HEK293 (cell line): ENCODE measurements around the gene AMPD3.

Experiments used
- CTCF ChIA-PET: fragments of 350-600 bp; formaldehyde crosslinking; extraction: SDS; loops from one replicate; lab custom pipeline; 2021; ENCODE audit warnings: antibody characterized with exemption; lab: Yijun Ruan, JAX
- POLR2A ChIA-PET: fragments of 300-600 bp; formaldehyde crosslinking; extraction: SDS; loops from one replicate; lab custom pipeline; 2020; ENCODE audit warnings: antibody characterized with exemption, inconsistent platforms; lab: Yijun Ruan, JAX
- H3K27ac ChIP-seq: fragments of 200-500 bp; sonication (Bioruptor generic); 2 replicates; pipeline ENCODE4 v1.5.1; 2014; ENCODE audit warnings: low read depth, low read length, control low read depth, inconsistent platforms; ENCODE audit errors: extremely low read depth
- H3K36me3 ChIP-seq, 2 experiments: fragments of 200-500 bp in 1 of 2; sonication (Bioruptor generic) in 1 of 2; 1 replicate in 1 of 2; 2 replicates in 1 of 2; pipeline ENCODE4 v1.5.1; 2014 to 2017; ENCODE audit warnings: inconsistent platforms in 2 of 2, low read length in 2 of 2; ENCODE audit not compliant: control insufficient read depth in 2 of 2, insufficient read depth in 1 of 2
- H3K4me1 ChIP-seq: fragments of 200-500 bp; sonication (Bioruptor generic); 2 replicates; pipeline ENCODE4 v1.5.1; 2014; ENCODE audit warnings: mild to moderate bottlenecking, low read length, inconsistent platforms; ENCODE audit not compliant: control insufficient read depth, insufficient read depth
- H3K4me3 ChIP-seq: 2 replicates; pipeline ENCODE4 v1.5.1; 2011; ENCODE audit warnings: low read depth, mild to moderate bottlenecking, control low read depth, low read length, moderate library complexity
- H3K9me3 ChIP-seq: fragments of 200-500 bp; sonication (Bioruptor generic); 2 replicates; pipeline ENCODE4 v1.5.1; 2014; ENCODE audit warnings: low read depth, low read length, inconsistent platforms; ENCODE audit not compliant: control insufficient read depth, insufficient read depth
- ZBTB11 ChIP-seq: fragments of 450-650 bp; formaldehyde crosslinking; conservative IDR thresholded peaks from 2 replicates; pipeline ENCODE4 v1.5.1; 2016; ENCODE audit warnings: low read depth, missing biosample characterization, missing genetic modification characterization
- ZIC2 ChIP-seq: fragments of 450-650 bp; formaldehyde crosslinking; IDR thresholded peaks from 2 replicates; pipeline ENCODE4 v1.5.1; 2016; ENCODE audit warnings: missing biosample characterization, missing genetic modification characterization
- ZNF133 ChIP-seq: fragments of 450-650 bp; formaldehyde crosslinking; IDR thresholded peaks from 2 replicates; pipeline ENCODE4 v1.5.1; 2016; ENCODE audit warnings: missing biosample characterization, missing genetic modification characterization
- ZNF23 ChIP-seq: fragments of 450-650 bp; formaldehyde crosslinking; IDR thresholded peaks from 2 replicates; pipeline ENCODE4 v1.5.1; 2016; ENCODE audit warnings: missing biosample characterization, missing genetic modification characterization, borderline replicate concordance
- ZNF274 ChIP-seq, 2 experiments: fragments of 200-500 bp in 1 of 2; fragments of 450-650 bp in 1 of 2; sonication (Bioruptor generic) in 1 of 2; formaldehyde crosslinking in 1 of 2; IDR thresholded peaks; 2 replicates each; pipeline versions ENCODE4 v1.5.1 to v1.6.1; 2014 to 2016; ENCODE audit warnings: borderline replicate concordance in 1 of 2, inconsistent platforms in 1 of 2, low read length in 1 of 2, missing biosample characterization in 1 of 2, missing genetic modification characterization in 1 of 2
- ZNF324 ChIP-seq: fragments of 450-650 bp; formaldehyde crosslinking; IDR thresholded peaks from 2 replicates; pipeline ENCODE4 v1.5.1; 2016; ENCODE audit warnings: missing biosample characterization, missing genetic modification characterization
- ZNF423 ChIP-seq: fragments of 450-650 bp; formaldehyde crosslinking; IDR thresholded peaks from 2 replicates; pipeline ENCODE4 v1.5.1; 2016; ENCODE audit warnings: missing biosample characterization, missing genetic modification characterization
- ZNF426 ChIP-seq: fragments of 450-650 bp; formaldehyde crosslinking; IDR thresholded peaks from 2 replicates; pipeline ENCODE4 v1.5.1; 2017; ENCODE audit warnings: missing biosample characterization, missing genetic modification characterization, mild to moderate bottlenecking, inconsistent platforms, moderate library complexity
- ZNF580 ChIP-seq: fragments of 450-650 bp; formaldehyde crosslinking; IDR thresholded peaks from 2 replicates; pipeline ENCODE4 v1.5.1; 2016; ENCODE audit warnings: missing biosample characterization, missing genetic modification characterization
- ZNF621 ChIP-seq: fragments of 450-650 bp; formaldehyde crosslinking; IDR thresholded peaks from 2 replicates; pipeline ENCODE4 v1.5.1; 2017; ENCODE audit warnings: missing biosample characterization, missing genetic modification characterization
- ZNF624 ChIP-seq: fragments of 450-650 bp; formaldehyde crosslinking; IDR thresholded peaks from 2 replicates; pipeline ENCODE4 v1.5.1; 2017; ENCODE audit warnings: missing biosample characterization, missing genetic modification characterization
- ZNF654 ChIP-seq: fragments of 450-650 bp; formaldehyde crosslinking; IDR thresholded peaks from 2 replicates; pipeline ENCODE4 v1.5.1; 2016; ENCODE audit warnings: low read depth, missing biosample characterization, missing genetic modification characterization
- ZNF692 ChIP-seq: fragments of 450-650 bp; formaldehyde crosslinking; IDR thresholded peaks from 2 replicates; pipeline ENCODE4 v1.5.1; 2016; ENCODE audit warnings: missing biosample characterization, missing genetic modification characterization
- ZNF707 ChIP-seq: fragments of 450-650 bp; formaldehyde crosslinking; IDR thresholded peaks from 2 replicates; pipeline ENCODE4 v1.5.1; 2016; ENCODE audit warnings: missing biosample characterization, missing genetic modification characterization
- ZNF768 ChIP-seq: fragments of 450-650 bp; formaldehyde crosslinking; IDR thresholded peaks from 2 replicates; pipeline ENCODE4 v1.5.1; 2018; ENCODE audit warnings: missing biosample characterization, mild to moderate bottlenecking, missing genetic modification characterization
- ZNF785 ChIP-seq: fragments of 450-650 bp; formaldehyde crosslinking; IDR thresholded peaks from 2 replicates; pipeline ENCODE4 v1.5.1; 2016; ENCODE audit warnings: missing biosample characterization, missing genetic modification characterization
- ZNF791 ChIP-seq: fragments of 450-650 bp; formaldehyde crosslinking; IDR thresholded peaks from 2 replicates; pipeline ENCODE4 v1.5.1; 2016; ENCODE audit warnings: missing biosample characterization, missing genetic modification characterization
- ZNF843 ChIP-seq: fragments of 450-650 bp; formaldehyde crosslinking; IDR thresholded peaks from 2 replicates; pipeline ENCODE4 v1.5.1; 2016; ENCODE audit warnings: missing biosample characterization, missing genetic modification characterization
- ZSCAN30 ChIP-seq: fragments of 450-650 bp; IDR thresholded peaks from 2 replicates; pipeline ENCODE4 v1.5.1; 2018; ENCODE audit warnings: missing biosample characterization, mild to moderate bottlenecking, missing genetic modification characterization, moderate library complexity
- TF ChIP-seq, protein P1 (sequence below): fragments of 450-650 bp; formaldehyde crosslinking; conservative IDR thresholded peaks from 2 replicates; pipeline ENCODE4 v1.5.1; 2016; ENCODE audit warnings: low read depth, missing biosample characterization, missing genetic modification characterization
- TF ChIP-seq, protein P2 (sequence below): fragments of 450-650 bp; formaldehyde crosslinking; optimal IDR thresholded peaks from 2 replicates; pipeline ENCODE3; 2016; ENCODE audit warnings: missing biosample characterization, mild to moderate bottlenecking, missing genetic modification characterization

The AMPD3 gene

GRCh38 chr11:10505278-10506007 lies 50.4 kb downstream of the AMPD3 start:
- ChIA-PET POLR2A (no interaction called here), CTCF (interaction anchor here (0.6 kb wide), 4 partner anchors 12 to 645 kb away, joined by 3 to 5 read pairs (median 3); no protein-coding TSS in a partner anchor)
- no peak overlapping the region for H3K27ac ChIP-seq
- no peaks in the 10 kb centered on the region for H3K9me3 ChIP-seq
- peaks cover 0 to 7% of the 10 kb centered on the region in 2 experiments; a peak in 1 of 3 replicates for H3K36me3 ChIP-seq
- H3K4me3 ChIP-seq = no peak overlapping the region
- no peaks in the 10 kb centered on the region for H3K4me1 ChIP-seq
- no peak for TF ChIP-seq ZNF692 (tag by site-specific recombination)
- TF ChIP-seq, protein P1, sequence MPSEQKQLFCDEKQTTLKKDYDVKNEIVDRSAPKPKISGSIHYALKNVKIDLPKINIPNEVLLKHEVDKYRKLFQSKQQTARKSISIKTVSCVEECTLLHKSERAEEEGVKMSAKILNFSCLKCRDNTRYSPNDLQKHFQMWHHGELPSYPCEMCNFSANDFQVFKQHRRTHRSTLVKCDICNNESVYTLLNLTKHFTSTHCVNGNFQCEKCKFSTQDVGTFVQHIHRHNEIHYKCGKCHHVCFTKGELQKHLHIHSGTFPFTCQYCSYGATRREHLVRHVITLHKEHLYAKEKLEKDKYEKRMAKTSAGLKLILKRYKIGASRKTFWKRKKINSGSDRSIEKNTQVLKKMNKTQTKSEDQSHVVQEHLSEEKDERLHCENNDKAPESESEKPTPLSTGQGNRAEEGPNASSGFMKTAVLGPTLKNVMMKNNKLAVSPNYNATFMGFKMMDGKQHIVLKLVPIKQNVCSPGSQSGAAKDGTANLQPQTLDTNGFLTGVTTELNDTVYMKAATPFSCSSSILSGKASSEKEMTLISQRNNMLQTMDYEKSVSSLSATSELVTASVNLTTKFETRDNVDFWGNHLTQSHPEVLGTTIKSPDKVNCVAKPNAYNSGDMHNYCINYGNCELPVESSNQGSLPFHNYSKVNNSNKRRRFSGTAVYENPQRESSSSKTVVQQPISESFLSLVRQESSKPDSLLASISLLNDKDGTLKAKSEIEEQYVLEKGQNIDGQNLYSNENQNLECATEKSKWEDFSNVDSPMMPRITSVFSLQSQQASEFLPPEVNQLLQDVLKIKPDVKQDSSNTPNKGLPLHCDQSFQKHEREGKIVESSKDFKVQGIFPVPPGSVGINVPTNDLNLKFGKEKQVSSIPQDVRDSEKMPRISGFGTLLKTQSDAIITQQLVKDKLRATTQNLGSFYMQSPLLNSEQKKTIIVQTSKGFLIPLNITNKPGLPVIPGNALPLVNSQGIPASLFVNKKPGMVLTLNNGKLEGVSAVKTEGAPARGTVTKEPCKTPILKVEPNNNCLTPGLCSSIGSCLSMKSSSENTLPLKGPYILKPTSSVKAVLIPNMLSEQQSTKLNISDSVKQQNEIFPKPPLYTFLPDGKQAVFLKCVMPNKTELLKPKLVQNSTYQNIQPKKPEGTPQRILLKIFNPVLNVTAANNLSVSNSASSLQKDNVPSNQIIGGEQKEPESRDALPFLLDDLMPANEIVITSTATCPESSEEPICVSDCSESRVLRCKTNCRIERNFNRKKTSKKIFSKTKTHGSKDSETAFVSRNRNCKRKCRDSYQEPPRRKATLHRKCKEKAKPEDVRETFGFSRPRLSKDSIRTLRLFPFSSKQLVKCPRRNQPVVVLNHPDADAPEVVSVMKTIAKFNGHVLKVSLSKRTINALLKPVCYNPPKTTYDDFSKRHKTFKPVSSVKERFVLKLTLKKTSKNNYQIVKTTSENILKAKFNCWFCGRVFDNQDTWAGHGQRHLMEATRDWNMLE = no peak
- TF ChIP-seq, all 188 proteins: peak for 0

- ChIA-PET CTCF (interaction anchor here (0.6 kb wide), 2 partner anchors 11 to 80 kb away, joined by 3 read pairs; no protein-coding TSS in a partner anchor), POLR2A (no interaction called here)
- H3K4me3 ChIP-seq = no peak overlapping the region
Measured at GRCh38 chr11:10506008-10506370, 50.9 kb downstream of the AMPD3 start.

DNA sequence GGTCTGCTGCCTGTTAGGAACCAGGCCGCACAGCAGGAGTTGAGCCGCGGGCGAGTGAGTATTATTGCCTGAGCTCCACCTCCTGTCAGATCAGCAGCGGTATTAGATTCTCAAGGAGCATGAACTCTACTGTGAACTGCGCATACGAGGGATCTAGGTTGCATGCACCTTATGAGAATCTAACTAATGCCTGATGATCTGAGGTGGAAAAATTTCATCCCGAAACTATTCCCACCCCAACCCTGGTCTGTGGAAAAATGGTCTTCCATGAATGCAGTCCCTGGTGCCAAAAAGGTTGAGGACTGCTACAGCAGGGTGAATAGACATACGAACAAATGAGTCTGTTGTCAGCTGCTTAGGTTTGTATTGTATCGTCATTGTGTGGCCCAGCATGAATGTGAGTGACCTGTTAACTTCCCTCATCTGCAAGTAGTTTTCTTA lies 56.1 kb downstream of the AMPD3 start:
- Histone ChIP-seq H3K4me1 (no peaks in the 10 kb centered on the region), H3K9me3 (no peaks in the 10 kb centered on the region), H3K27ac (no peak overlapping the region), H3K36me3 (no peaks in the 10 kb centered on the region), H3K4me3 (no peak overlapping the region)
- ChIA-PET CTCF (interaction anchor here (0.6 to 1.5 kb wide), 4 partner anchors 30 to 1535 kb away, joined by 3 to 4 read pairs (median 3); no protein-coding TSS in a partner anchor), POLR2A (no interaction called here)
- no peak for TF ChIP-seq ZNF791
- no peak for TF ChIP-seq ZNF426 (tag by site-specific recombination)
- no peak for TF ChIP-seq ZNF23 (tag by site-specific recombination)
- no peak for TF ChIP-seq ZNF133
- TF ChIP-seq ZNF423 = no peak
- TF ChIP-seq ZNF768 = no peak
- TF ChIP-seq ZNF624 = no peak
- no peak for TF ChIP-seq ZBTB11 (tag by site-specific recombination)
- TF ChIP-seq ZNF580 (tag by site-specific recombination) = no peak
- TF ChIP-seq, protein P2, sequence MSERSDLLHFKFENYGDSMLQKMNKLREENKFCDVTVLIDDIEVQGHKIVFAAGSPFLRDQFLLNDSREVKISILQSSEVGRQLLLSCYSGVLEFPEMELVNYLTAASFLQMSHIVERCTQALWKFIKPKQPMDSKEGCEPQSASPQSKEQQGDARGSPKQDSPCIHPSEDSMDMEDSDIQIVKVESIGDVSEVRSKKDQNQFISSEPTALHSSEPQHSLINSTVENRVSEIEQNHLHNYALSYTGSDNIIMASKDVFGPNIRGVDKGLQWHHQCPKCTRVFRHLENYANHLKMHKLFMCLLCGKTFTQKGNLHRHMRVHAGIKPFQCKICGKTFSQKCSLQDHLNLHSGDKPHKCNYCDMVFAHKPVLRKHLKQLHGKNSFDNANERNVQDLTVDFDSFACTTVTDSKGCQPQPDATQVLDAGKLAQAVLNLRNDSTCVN = no peak
- TF ChIP-seq ZNF843 (tag by site-specific recombination) = no peak
- TF ChIP-seq ZNF654 (tag by site-specific recombination) = no peak
- TF ChIP-seq ZNF274 (IDR thresholded peaks at IDR 0.05; ENCODE audit: low read length) = no peak
- TF ChIP-seq ZNF274 (tag by site-specific recombination; IDR thresholded peaks at IDR 0.05; ENCODE audit: borderline replicate concordance) = no peak
- TF ChIP-seq ZNF707 (tag by site-specific recombination) = no peak

More at GRCh38 chr11:10506008-10506370, 50.9 kb downstream of the AMPD3 start:
- TF ChIP-seq ZSCAN30 (tag by site-specific recombination) (no peak), ZNF621 (no peak), ZIC2 (tag by site-specific recombination) (no peak), ZNF785 (tag by site-specific recombination) (no peak), ZNF324 (tag by site-specific recombination) (no peak)
- Histone ChIP-seq H3K4me1 (no peaks in the 10 kb centered on the region), H3K36me3 (peaks cover 0 to 4% of the 10 kb centered on the region in 2 experiments; a peak in 1 of 3 replicates), H3K27ac (no peak overlapping the region), H3K9me3 (no peaks in the 10 kb centered on the region)
